DND-41 (cell line): ENCODE measurements around the gene PLSCR4.
"Not testable (repeated sequence)": the region's sequence is repeated elsewhere in the genome, so short reads cannot be mapped to it uniquely, and the experiment has no call there.

ENCODE experiments used
- EZH2 ChIP-seq: IDR thresholded peaks from 3 replicates; pipeline ENCODE4 v1.6.1; 2012; ENCODE audit warnings: borderline replicate concordance, low read depth, mild to moderate bottlenecking, moderate library complexity, low read length, inconsistent platforms; ENCODE audit not compliant: severe bottlenecking
- TF ChIP-seq, protein P1 (sequence below): IDR thresholded peaks from 2 replicates; pipeline ENCODE4 v1.5.1; 2012; ENCODE audit warnings: borderline replicate concordance, low read length, moderate library complexity, mild to moderate bottlenecking; ENCODE audit not compliant: poor library complexity, severe bottlenecking; ENCODE audit errors: extremely low read depth

DNA sequence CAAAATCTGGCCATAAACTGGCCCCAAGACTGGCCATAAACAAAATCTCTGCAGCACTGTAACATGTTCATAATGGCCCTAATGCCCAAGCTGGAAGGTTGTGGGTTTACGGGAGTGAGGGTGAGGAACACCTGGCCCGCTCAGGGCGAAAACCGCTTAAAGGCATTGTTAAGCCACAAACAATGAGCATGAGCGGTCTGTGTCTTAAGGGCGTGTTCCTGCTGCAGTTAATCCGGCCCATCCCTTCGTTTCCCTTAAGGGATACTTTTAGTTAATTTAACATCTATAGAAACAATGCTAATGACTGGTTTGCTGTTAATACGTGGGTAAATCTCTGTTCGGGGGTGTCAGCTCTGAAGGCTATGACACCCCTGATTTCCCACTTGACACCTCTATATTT lies 1.5 kb upstream of the PLSCR4 start:
- TF ChIP-seq, protein P1, sequence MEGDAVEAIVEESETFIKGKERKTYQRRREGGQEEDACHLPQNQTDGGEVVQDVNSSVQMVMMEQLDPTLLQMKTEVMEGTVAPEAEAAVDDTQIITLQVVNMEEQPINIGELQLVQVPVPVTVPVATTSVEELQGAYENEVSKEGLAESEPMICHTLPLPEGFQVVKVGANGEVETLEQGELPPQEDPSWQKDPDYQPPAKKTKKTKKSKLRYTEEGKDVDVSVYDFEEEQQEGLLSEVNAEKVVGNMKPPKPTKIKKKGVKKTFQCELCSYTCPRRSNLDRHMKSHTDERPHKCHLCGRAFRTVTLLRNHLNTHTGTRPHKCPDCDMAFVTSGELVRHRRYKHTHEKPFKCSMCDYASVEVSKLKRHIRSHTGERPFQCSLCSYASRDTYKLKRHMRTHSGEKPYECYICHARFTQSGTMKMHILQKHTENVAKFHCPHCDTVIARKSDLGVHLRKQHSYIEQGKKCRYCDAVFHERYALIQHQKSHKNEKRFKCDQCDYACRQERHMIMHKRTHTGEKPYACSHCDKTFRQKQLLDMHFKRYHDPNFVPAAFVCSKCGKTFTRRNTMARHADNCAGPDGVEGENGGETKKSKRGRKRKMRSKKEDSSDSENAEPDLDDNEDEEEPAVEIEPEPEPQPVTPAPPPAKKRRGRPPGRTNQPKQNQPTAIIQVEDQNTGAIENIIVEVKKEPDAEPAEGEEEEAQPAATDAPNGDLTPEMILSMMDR: not testable (repeated sequence)
- TF ChIP-seq EZH2: not testable (repeated sequence)
